HepG2 (cell line): ENCODE measurements around the gene TMEM247. TPM values are rescaled to one million over a fixed set of nuclear protein-coding genes. Genes with fewer than 3 reads are reported as not detected.

Source experiments
- ATAC-seq: fragments of 200-7000 bp; cut with Tn5 transposase; 3 replicates; pipeline ENCODE4 v1.9.1; 2020; ENCODE audit warnings: mild to moderate bottlenecking, moderate library complexity
- BruUV-seq: library from RNA; stranded (reverse); fragments of 400-500 nt; replicated peaks from 2 replicates; lab custom pipeline; 2021; lab: Mats Ljungman, UMichigan
- CTCF ChIA-PET: fragments of 300-600 bp; formaldehyde crosslinking; extraction: SDS; loops from one replicate; lab custom pipeline; 2021; ENCODE audit warnings: low total read pairs, inconsistent platforms, low intra/inter-chr PET ratio; lab: Yijun Ruan, JAX
- POLR2A ChIA-PET: fragments of 350-600 bp; sonication (Branson Sonifier 250); formaldehyde crosslinking; loops from one replicate; lab custom pipeline; 2020; ENCODE audit warnings: antibody characterized with exemption, inconsistent platforms; lab: Yijun Ruan, JAX
- DNase-seq: peaks from one replicate; pipeline ENCODE4 v3.0.0-alpha.2; 2015; ENCODE audit warnings: low spot score
- FAIRE-seq: peaks from 3 replicates; lab custom pipeline; 2011; peaks lifted over from hg19 to GRCh38; lab: Jason Lieb, UNC
- H2AFZ ChIP-seq: one replicate; pipeline ENCODE4 v1.6.1; 2011; ENCODE audit warnings: low read length, inconsistent platforms
- H3K27ac ChIP-seq: fragments of 300-600 bp; 3 replicates; pipeline ENCODE4 v1.8.0; 2011; ENCODE audit warnings: mixed run types, mild to moderate bottlenecking, mixed read lengths, low read length, inconsistent platforms; ENCODE audit not compliant: insufficient read depth; ENCODE audit errors: extremely low read length
- H3K27me3 ChIP-seq, 2 experiments: fragments of 200-600 bp in 1 of 2; 2 replicates in 1 of 2; 3 replicates in 1 of 2; pipeline versions ENCODE4 v1.6.0 to v1.8.0; 2011; ENCODE audit warnings: low read length in 2 of 2, mild to moderate bottlenecking in 2 of 2, moderate library complexity in 2 of 2, inconsistent platforms in 1 of 2; ENCODE audit not compliant: insufficient read depth in 2 of 2, control insufficient read depth in 1 of 2
- H3K36me3 ChIP-seq, 2 experiments: fragments of 200-600 bp in 1 of 2; replicated peaks in 1 of 2; 2 replicates in 1 of 2; 3 replicates in 1 of 2; pipeline versions ENCODE4 v1.5.1 to v1.8.0; 2011; ENCODE audit warnings: low read length in 2 of 2, inconsistent platforms in 1 of 2; ENCODE audit not compliant: insufficient read depth in 2 of 2, control insufficient read depth in 1 of 2
- H3K4me1 ChIP-seq: 2 replicates; pipeline ENCODE4 v1.5.1; 2012; ENCODE audit warnings: low read length, inconsistent platforms; ENCODE audit not compliant: insufficient read depth
- H3K4me2 ChIP-seq: 2 replicates; pipeline ENCODE4 v1.6.0; 2011; ENCODE audit warnings: low read depth, low read length, inconsistent platforms
- H3K4me3 ChIP-seq, 3 experiments: fragments of 200-600 bp in 1 of 3; sonication (generic), shearing (Covaris generic) in 1 of 3; replicated peaks in 1 of 3; 2 replicates each; pipeline ENCODE4 v1.5.1; 2011 to 2016; ENCODE audit warnings: low read length in 3 of 3, inconsistent platforms in 2 of 3, low read depth in 2 of 3, mild to moderate bottlenecking in 2 of 3, control low read depth in 1 of 3, mixed read lengths in 1 of 3; ENCODE audit not compliant: insufficient read depth in 1 of 3
- H3K79me2 ChIP-seq: one replicate; pipeline ENCODE4 v1.6.1; 2011; ENCODE audit warnings: low read length, inconsistent platforms; ENCODE audit not compliant: insufficient read depth
- H3K9ac ChIP-seq: 2 replicates; pipeline ENCODE4 v1.6.0; 2011; ENCODE audit warnings: mild to moderate bottlenecking, low read depth, low read length, inconsistent platforms; ENCODE audit not compliant: insufficient read depth
- H3K9me3 ChIP-seq: 2 replicates; pipeline ENCODE4 v1.5.1; 2012; ENCODE audit warnings: mild to moderate bottlenecking, low read length
- H4K20me1 ChIP-seq: 2 replicates; pipeline ENCODE4 v1.6.0; 2011; ENCODE audit warnings: inconsistent platforms, mild to moderate bottlenecking, low read length, moderate library complexity; ENCODE audit not compliant: insufficient read depth
- CCAR2 ChIP-seq: fragments of 200-400 bp; formaldehyde crosslinking; optimal IDR thresholded peaks from 2 replicates; pipeline ENCODE3; 2018; ENCODE audit warnings: low read depth, mild to moderate bottlenecking, low read length, moderate library complexity
- NFYC ChIP-seq: IDR thresholded peaks from 2 replicates; pipeline ENCODE4 v1.6.1; 2016; ENCODE audit warnings: missing genetic modification reagents, missing compliant biosample characterization
- PHF8 ChIP-seq: sonication (generic); formaldehyde crosslinking; IDR thresholded peaks from 2 replicates; pipeline ENCODE4 v1.5.0; 2020; ENCODE audit warnings: missing genetic modification reagents
- ZNF121 ChIP-seq: sonication (generic); formaldehyde crosslinking; IDR thresholded peaks from 2 replicates; pipeline ENCODE4 v1.5.0; 2020; ENCODE audit warnings: mild to moderate bottlenecking, missing genetic modification reagents
- ZNF230 ChIP-seq: sonication (generic); formaldehyde crosslinking; IDR thresholded peaks from 2 replicates; pipeline ENCODE4 v1.4.0; 2020; ENCODE audit warnings: mild to moderate bottlenecking, missing genetic modification reagents
- WGBS: methylation state at CpG from one replicate; pipeline ENCODE4 v1.1.6; 2017; ENCODE audit warnings: low lambda C conversion rate; 5-methylcytosine and 5-hydroxymethylcytosine counted together
- in situ Hi-C: cut with HindIII; loops from 2 replicates; pipeline ENCODE4 v1.10.0; 2017; ENCODE audit warnings: low pct_unique_long_range_greater_than_20kb; ENCODE audit not compliant: extremely low pct_ligation_motif_present
- intact Hi-C: fragments of 100-400 bp; cut with micrococcal nuclease; formaldehyde crosslinking; loops from one replicate; pipeline ENCODE4 v1.10.0; 2022; ENCODE audit not compliant: unreplicated experiment
- polyA plus RNA-seq, 8 experiments: library from polyadenylated mRNA; depleted of rRNA in 3 of 8; stranded (reverse) in 7 of 8; unstranded in 1 of 8; fragments of >200 nt; fragmentation: Illumina TruSeq in 4 of 8; extraction: Trizol in 4 of 8; gene quantifications; 2 replicates each; pipeline versions ENCODE4 v1.2.1 to v1.2.3, GENCODE V29; 2011 to 2016; ENCODE audit warnings: low read depth in 4 of 8, missing spikeins in 1 of 8, mixed read lengths in 1 of 8; ENCODE audit not compliant: insufficient read depth in 1 of 8
- total RNA-seq, 5 experiments: library from RNA; depleted of rRNA; stranded (reverse); fragments of >200 nt; fragmentation: Illumina TruSeq; extraction: Trizol; gene quantifications; 2 replicates each; pipeline ENCODE4 v1.2.3, GENCODE V29; 2016; ENCODE audit warnings: low read depth in 1 of 5
- TF ChIP-seq, protein P1 (sequence below): sonication (generic); formaldehyde crosslinking; IDR thresholded peaks from 2 replicates; pipeline ENCODE4 v1.9.0; 2021; ENCODE audit warnings: missing genetic modification reagents, borderline replicate concordance
- TF ChIP-seq, protein P2 (sequence below): IDR thresholded peaks from 2 replicates; pipeline ENCODE4 v1.6.1; 2016; ENCODE audit warnings: low read depth, missing genetic modification reagents, missing compliant biosample characterization

TMEM247 gene
- total and polyA plus RNA-seq, 2 of the 13 experiments (the other 11 are each of a cell fraction or from before 2014, with no cell fraction given): not detected

DNA sequence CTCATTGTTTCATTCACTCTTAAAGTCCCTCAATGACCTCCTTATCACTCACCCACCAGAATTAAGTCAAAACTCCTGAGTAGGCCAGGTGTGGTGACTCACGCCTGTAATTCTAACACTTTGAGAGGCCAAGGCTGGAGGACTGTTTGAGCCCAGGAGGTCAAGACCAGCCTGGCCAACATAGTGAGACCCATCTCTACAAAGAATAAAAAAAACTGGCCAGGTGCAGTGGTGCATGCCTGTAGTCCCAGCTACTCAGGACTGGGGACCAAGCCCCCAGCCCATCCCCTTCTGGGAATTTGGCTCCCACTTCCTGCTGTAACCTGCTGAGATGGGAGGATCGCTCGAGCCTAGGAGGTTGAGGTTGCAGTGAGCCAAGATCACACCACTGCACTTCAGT lies 28.9 kb downstream of the TMEM247 start:
- Histone ChIP-seq H3K4me2 (no peak overlapping the region), H2AFZ (no peak overlapping the region), H3K27ac (no peak overlapping the region), H3K4me1 (peaks cover 7% of the 10 kb centered on the region; the same call in 1 of the 2 replicates), H3K36me3 (no peaks in the 10 kb centered on the region), H4K20me1 (no peaks in the 10 kb centered on the region), H3K79me2 (no peaks in the 10 kb centered on the region), H3K4me3 (no peak overlapping the region), H3K27me3 (peaks cover 2 to 51% of the 10 kb centered on the region in 2 experiments; a peak in 4 of 5 replicates), H3K9ac (no peak overlapping the region), H3K9me3 (no peaks in the 10 kb centered on the region)
- FAIRE-seq (no peak), ATAC-seq (no peak), DNase-seq (no peak)
- TF ChIP-seq ZNF230 (no peak), ZNF121 (CRISPR knock-in tag) (0 out of 2 replicates have a peak, but pooled peaks have one; percentile 20), CCAR2 (no peak), NFYC (CRISPR knock-in tag) (no peak), PHF8 (CRISPR knock-in tag) (no peak)
- TF ChIP-seq, protein P1, sequence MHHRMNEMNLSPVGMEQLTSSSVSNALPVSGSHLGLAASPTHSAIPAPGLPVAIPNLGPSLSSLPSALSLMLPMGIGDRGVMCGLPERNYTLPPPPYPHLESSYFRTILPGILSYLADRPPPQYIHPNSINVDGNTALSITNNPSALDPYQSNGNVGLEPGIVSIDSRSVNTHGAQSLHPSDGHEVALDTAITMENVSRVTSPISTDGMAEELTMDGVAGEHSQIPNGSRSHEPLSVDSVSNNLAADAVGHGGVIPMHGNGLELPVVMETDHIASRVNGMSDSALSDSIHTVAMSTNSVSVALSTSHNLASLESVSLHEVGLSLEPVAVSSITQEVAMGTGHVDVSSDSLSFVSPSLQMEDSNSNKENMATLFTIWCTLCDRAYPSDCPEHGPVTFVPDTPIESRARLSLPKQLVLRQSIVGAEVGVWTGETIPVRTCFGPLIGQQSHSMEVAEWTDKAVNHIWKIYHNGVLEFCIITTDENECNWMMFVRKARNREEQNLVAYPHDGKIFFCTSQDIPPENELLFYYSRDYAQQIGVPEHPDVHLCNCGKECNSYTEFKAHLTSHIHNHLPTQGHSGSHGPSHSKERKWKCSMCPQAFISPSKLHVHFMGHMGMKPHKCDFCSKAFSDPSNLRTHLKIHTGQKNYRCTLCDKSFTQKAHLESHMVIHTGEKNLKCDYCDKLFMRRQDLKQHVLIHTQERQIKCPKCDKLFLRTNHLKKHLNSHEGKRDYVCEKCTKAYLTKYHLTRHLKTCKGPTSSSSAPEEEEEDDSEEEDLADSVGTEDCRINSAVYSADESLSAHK: no peak
- TF ChIP-seq, protein P2, sequence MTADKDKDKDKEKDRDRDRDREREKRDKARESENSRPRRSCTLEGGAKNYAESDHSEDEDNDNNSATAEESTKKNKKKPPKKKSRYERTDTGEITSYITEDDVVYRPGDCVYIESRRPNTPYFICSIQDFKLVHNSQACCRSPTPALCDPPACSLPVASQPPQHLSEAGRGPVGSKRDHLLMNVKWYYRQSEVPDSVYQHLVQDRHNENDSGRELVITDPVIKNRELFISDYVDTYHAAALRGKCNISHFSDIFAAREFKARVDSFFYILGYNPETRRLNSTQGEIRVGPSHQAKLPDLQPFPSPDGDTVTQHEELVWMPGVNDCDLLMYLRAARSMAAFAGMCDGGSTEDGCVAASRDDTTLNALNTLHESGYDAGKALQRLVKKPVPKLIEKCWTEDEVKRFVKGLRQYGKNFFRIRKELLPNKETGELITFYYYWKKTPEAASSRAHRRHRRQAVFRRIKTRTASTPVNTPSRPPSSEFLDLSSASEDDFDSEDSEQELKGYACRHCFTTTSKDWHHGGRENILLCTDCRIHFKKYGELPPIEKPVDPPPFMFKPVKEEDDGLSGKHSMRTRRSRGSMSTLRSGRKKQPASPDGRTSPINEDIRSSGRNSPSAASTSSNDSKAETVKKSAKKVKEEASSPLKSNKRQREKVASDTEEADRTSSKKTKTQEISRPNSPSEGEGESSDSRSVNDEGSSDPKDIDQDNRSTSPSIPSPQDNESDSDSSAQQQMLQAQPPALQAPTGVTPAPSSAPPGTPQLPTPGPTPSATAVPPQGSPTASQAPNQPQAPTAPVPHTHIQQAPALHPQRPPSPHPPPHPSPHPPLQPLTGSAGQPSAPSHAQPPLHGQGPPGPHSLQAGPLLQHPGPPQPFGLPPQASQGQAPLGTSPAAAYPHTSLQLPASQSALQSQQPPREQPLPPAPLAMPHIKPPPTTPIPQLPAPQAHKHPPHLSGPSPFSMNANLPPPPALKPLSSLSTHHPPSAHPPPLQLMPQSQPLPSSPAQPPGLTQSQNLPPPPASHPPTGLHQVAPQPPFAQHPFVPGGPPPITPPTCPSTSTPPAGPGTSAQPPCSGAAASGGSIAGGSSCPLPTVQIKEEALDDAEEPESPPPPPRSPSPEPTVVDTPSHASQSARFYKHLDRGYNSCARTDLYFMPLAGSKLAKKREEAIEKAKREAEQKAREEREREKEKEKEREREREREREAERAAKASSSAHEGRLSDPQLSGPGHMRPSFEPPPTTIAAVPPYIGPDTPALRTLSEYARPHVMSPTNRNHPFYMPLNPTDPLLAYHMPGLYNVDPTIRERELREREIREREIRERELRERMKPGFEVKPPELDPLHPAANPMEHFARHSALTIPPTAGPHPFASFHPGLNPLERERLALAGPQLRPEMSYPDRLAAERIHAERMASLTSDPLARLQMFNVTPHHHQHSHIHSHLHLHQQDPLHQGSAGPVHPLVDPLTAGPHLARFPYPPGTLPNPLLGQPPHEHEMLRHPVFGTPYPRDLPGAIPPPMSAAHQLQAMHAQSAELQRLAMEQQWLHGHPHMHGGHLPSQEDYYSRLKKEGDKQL (CRISPR knock-in tag): no peak
- ChIA-PET POLR2A (no interaction called here), CTCF (no interaction called here)
- 58% methylated on average over 3 of the region's 3 CpGs for WGBS
- in situ Hi-C loops: no loop called here
- intact Hi-C loops: no loop called here
- no TSS peak for BruUV-seq
